Nucleus accumbens (tissue), 56 donors: ENCODE results near the gene P3H4.

Experiments
- DNase-seq, 56 donors: peaks; one replicate each; lab custom pipeline; 2025; lab: John Stamatoyannopoulos, UW

The P3H4 gene

GRCh38 chr17:41796121-41796895 lies 15.4 kb downstream of the P3H4 start:
- no peak for DNase-seq

- no peak for DNase-seq
Measured at GRCh38 chr17:41794540-41794975, 17.2 kb downstream of the P3H4 start.

- no peak for DNase-seq
Measured at GRCh38 chr17:41793784-41794539, 17.8 kb downstream of the P3H4 start.

- DNase-seq: no peak
Measured at GRCh38 chr17:41792845-41793783, 18.6 kb downstream of the P3H4 start.

DNA sequence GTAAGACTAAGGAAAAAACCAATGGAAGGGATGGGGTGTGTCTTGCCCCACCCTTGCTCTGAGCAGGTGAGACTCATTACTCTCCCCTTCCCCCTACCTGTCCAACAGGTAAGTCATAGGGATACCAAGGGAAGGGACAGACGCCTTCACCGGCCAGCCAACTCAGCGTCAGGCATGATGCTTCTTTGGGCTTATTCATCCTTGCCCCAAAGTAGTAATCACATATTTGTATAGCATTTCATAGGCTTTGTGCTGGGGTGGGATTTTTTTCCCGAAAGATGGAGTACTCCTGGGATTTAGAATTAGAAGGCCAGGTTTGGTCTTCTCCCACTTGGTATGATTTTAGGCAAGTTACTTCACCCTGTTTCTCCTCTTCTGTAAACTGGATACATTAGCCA lies 24.7 kb downstream of the P3H4 start:
- no peak for DNase-seq

DNA sequence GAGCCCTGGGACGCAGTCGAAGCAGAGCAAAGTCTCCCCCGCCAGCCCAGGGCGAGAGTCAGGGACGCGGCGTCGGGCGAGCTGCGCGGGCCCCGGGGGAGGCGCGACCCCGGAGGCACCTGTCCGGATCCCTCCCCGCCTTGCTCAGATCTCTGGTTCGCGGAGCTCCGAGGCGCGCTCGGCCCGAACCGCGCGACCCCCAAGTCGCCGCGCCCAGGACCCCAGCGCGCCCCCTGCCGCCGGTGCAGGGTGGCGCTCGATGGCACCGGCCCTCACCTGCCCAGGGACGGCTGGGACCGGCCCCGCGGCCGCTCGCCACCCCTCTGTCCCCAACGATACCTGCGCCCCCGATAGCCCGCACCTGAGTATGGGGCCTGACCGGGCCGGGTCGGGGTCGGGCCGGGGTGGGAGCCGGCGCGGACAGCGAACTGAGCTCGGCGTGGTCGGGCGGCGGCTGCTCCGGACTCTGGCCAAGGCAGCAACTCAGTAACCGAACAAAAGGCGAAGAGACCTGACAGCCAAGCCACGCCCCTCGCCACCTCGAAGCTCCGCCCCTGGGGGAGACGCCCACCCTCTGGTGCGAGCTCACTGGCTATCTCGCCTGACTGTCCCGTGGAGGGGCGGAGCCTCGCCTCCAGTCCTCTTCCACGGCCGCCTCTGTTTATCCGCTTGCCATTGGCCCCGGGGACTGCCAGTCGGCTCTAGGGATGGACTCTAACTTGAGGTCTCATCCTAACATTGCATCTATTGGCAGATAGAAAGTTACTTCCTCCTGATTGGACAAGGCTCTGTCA lies 25.3 kb downstream of the P3H4 start, which contains the start of gene JUP:
JUP (minus strand) TSS at position 485 of the 794 bp plus-strand sequence. CDS start 14,857 bp downstream, outside the sequence.
- DNase-seq: peak; percentile 68 to 100 (median 98)

GRCh38 chr17:41785859-41786226 lies 25.9 kb downstream of the P3H4 start:
- DNase-seq: peak in 2 of 56 donors; percentile 14 to 29

DNA sequence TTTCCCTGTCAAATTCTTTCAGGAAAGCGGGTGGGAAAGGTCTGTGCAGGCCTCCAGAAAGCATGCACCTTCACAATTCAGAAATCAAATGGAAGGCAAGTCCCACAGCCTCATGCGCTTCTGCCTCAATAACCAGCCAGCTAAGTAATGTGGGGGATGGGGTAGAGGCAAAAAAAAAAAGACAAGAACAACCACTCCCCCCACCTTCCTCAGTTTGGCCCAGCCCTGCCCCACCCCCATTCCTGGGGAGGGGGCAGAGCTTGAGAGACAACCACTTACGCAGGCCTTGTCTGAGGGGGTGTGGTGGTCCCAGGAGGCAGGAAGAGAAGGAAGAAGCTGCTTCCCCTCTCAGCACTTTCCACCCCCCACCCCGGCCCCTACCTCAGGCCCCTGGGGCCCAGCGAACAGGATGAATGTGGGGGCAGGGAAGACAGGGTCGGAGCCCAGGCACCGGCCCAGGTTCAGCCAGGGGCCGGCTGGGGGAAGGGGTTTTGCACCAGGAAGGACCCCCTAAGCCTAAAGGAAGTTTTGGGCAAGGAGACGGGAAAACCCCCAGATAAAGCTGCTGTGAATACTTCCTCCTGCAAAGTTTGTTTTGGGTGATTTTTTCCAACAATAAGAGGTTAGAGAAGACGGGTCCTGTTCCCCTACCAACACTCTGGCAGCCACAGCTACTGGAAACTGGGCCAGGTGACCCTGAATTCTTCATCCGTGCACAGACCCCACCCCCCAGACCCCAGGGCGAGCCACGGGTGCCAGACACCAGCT lies 26.5 kb downstream of the P3H4 start:
- DNase-seq: peak in 1 of 56 donors; percentile 15

DNA sequence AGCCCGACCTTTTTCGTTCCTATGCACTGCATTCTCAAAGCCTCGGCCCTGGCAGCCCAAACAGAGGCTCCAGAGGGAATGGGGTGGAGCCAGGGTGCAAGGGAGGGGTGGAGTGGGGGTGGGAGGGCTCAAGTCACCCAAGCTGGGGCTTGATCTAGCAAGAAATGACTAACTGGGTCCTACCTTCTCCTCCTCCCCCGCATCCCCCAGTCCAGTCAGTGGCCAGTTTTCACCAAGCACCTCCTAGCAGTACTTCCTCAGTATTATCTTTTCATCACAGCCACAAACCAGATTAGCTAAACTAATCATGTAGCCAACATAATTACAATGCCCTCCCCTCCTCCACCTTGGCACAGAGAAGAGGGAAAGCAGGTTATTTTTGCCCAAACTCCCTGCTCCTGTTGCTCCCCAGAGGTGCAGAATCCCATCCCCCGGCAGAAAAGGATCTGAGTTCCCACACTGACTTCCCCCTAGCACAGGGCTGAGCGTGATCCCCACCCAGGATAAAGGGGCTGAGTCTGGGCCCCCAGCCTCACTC lies 27.5 kb downstream of the P3H4 start:
- DNase-seq: peak in 1 of 56 donors; percentile 7

DNA sequence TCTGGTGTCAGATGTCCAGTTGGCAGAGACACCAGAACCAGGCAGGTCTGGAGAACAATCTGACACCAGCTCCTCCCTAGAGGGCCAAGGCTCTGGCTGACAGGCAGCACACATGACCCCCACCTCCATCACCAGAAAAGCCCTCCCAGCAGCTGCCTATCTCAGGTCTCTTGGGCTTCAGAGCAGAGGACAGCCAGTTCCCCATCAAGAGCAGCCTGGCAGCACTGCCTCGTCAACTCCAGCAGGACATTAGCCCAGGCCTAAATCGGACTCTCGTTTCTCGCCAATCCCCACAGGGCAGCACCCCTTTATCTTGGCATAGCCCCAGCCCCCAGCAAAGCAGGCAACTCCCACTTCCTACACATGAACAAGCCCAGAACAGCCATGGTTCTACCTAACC lies 29.6 kb downstream of the P3H4 start:
- no peak for DNase-seq

DNA sequence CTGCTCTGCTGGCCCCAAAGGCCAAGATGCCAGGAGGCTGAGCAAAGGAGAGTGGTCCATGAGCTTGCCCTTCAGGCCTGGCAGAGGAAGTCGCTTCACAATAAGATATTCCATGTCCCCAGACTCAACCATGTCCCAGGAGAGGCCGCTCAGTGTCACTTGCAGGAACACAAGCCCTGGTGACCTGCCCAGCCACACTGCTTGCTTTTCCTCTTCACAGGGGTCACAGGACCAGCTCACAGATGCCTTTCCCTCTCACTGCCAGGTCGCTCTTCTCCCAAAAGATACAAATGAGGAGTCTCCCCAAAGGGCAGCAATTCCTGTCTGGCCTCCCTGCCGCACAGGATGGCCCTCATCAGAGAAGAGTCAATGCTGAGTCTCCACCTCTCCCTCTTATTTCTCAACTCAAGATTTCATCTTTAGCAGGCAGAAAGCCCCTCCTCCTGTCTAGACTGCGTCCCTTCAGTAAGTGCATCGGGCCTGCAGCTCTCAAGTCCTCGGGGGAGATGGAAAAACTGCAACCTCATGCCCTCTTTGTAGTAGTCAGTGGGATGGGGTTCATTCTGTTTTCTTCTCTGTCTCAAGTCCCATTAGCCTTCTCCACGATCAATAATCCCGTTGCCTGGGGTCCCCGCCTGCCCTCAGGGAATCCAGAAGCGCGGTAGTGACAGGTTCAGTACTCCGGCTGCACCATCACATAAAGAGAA lies 30.2 kb downstream of the P3H4 start:
- no peak for DNase-seq

DNA sequence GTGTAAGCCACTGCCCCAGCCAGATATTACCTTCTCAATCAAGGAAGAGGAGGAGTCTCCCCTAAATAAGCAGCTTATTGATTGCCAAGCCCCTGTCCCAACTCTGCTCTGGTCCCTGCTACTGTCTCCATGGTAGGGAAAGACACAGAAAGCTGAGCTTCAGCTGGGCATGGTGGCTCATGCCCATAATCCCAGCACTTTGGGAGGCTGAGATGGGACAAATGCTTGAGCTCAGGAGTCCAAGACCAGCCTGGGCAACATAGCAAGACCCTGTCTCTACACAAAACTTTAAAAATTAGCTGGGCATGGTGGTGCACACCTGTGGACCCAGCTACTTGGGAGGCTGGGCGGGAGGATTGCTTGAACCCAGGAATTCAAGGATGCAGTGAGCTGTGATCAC lies 31.8 kb downstream of the P3H4 start:
- no peak for DNase-seq

DNA sequence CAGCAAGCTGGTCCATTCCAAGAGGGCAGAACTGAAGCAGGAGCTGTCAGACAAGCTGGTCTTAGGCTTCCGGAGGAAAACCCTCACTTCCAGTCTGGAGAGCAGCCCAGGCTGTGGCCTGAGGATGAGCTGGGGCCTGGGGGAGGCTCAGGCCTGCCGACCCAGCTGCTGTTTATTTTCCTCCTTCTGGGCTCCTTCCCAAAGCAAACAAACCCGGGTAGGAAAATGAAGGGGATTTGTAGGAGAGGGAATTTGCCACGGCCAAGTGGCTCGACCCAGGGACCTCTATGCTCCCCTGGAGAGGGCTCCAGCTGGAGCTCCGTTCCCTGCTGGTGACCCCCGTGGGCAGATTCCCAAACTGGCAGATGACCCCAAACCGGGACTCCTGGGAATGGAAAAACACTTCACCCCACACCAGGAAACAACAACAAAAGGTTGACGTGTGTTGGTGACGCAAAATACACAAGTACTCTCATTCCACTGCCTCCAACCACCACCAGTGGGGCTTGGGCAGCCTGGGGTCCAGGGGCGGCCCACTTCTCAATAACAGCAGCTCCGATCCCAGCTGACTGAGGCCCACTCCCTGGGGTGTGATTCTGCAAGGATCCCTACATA lies 34.1 kb downstream of the P3H4 start:
- peak in 38 of 56 donors; percentile 10 to 76 (median 47) for DNase-seq

DNA sequence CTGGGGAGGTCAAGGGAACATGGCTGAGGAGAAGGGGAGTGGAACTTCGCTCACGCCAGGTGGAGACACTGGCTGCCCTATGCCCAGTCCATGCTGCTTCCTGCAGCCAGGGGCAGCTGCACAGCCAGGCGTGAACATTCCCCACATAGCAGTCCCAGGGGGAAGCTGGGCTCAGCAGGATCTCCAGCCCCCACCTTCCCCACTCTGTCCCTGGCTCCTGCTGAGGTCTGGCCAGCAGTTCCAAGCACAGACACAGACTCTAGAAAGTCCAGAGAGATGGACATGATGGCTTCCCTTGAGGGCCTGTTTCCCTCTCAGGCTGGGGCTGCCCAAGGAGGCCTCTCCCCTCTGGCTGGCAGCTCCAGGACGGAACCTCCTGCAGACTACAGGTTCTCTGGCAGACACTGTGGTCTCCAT lies 34.6 kb downstream of the P3H4 start:
- DNase-seq: peak in 16 of 56 donors; percentile 13 to 60 (median 44)

GRCh38 chr17:41776262-41776900 lies 35.4 kb downstream of the P3H4 start:
- peak in 14 of 56 donors; percentile 8 to 49 (median 18) for DNase-seq

- peak in 49 of 56 donors; percentile 3 to 83 (median 60) for DNase-seq
Measured at GRCh38 chr17:41775394-41776226, 36.1 kb downstream of the P3H4 start.
